ENCODE measurements around the gene DPYSL4. TPM values are rescaled to one million over a fixed set of nuclear protein-coding genes. Genes with fewer than 3 reads are reported as not detected.

Gene DPYSL4
- total RNA-seq, 3 donors from 2014 or later (not counting 1 experiment from before 2014, with no cell fraction given) = 0.40 to 1.3 (median 1.0) TPM

DNA sequence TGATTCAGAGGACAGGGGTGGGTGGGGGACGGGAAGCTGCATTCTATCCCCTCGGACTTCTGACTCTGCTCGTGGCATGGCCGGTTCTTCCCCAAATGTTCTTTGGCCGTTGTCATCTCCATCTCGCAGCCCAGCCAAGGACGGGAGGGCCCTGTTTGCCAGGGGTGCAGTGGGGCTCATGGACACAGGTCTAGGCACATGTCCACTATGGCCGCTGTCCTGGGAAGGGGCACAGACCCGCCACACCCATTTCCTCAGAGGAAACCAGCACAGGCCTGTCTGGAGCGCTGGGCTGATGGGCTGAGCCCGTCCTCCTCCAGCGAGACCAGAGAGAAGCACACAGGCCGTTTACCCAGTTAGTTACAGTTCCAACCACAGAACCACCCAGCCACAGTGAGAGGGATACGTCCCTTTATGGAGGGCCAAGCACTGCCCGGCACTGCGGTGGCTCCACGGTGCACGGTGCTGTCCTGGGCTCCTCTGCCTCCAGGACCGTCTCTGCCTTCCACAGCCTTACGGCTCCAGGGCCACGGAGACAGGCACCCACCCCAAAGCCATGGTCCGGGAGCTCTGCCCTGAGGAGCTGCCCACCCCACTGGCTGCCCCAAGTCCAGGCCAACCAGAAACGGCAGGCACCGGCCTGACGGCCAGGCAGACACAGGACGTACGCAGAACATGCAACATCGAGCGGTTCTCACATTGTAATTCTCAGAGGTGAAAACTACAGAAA, 20.2 kb downstream of the DPYSL4 start:
- Mint-ChIP-seq H3K4me1 (no peaks in the 10 kb centered on the region), H3K4me3 (no peak overlapping the region), H3K27ac (no peak overlapping the region), H3K36me3 (no peaks in the 10 kb centered on the region), H3K27me3 (ENCODE audit: low read depth in 2 of 2) (no peaks in the 10 kb centered on the region), H3K9me3 (no peaks in the 10 kb centered on the region)
- no peaks in the 10 kb centered on the region for H3K36me3 ChIP-seq (ENCODE audit: control insufficient read depth, insufficient read depth, low read length)
- H3K27me3 ChIP-seq (ENCODE audit: control insufficient read depth, insufficient read depth, low read length) = no peaks in the 10 kb centered on the region
- ATAC-seq (no peak), DNase-seq (no peak)
- intact Hi-C loops (cut with micrococcal nuclease) = no loop called here
- TF ChIP-seq, protein P1, sequence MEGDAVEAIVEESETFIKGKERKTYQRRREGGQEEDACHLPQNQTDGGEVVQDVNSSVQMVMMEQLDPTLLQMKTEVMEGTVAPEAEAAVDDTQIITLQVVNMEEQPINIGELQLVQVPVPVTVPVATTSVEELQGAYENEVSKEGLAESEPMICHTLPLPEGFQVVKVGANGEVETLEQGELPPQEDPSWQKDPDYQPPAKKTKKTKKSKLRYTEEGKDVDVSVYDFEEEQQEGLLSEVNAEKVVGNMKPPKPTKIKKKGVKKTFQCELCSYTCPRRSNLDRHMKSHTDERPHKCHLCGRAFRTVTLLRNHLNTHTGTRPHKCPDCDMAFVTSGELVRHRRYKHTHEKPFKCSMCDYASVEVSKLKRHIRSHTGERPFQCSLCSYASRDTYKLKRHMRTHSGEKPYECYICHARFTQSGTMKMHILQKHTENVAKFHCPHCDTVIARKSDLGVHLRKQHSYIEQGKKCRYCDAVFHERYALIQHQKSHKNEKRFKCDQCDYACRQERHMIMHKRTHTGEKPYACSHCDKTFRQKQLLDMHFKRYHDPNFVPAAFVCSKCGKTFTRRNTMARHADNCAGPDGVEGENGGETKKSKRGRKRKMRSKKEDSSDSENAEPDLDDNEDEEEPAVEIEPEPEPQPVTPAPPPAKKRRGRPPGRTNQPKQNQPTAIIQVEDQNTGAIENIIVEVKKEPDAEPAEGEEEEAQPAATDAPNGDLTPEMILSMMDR (IDR thresholded peaks at IDR 0.05) = no peak
- no peak overlapping the region for H3K4me3 ChIP-seq (ENCODE audit: low read length)
- H3K4me1 ChIP-seq (ENCODE audit: control insufficient read depth, insufficient read depth, low read length) = no peaks in the 10 kb centered on the region
- 90% methylated on average over 29 of the region's 29 CpGs for WGBS (ENCODE audit: insufficient coverage)
- H3K9me3 ChIP-seq (ENCODE audit: control insufficient read depth, insufficient read depth, low read length) = no peaks in the 10 kb centered on the region
- no peak overlapping the region for H3K27ac ChIP-seq (ENCODE audit: low read length)

DNA sequence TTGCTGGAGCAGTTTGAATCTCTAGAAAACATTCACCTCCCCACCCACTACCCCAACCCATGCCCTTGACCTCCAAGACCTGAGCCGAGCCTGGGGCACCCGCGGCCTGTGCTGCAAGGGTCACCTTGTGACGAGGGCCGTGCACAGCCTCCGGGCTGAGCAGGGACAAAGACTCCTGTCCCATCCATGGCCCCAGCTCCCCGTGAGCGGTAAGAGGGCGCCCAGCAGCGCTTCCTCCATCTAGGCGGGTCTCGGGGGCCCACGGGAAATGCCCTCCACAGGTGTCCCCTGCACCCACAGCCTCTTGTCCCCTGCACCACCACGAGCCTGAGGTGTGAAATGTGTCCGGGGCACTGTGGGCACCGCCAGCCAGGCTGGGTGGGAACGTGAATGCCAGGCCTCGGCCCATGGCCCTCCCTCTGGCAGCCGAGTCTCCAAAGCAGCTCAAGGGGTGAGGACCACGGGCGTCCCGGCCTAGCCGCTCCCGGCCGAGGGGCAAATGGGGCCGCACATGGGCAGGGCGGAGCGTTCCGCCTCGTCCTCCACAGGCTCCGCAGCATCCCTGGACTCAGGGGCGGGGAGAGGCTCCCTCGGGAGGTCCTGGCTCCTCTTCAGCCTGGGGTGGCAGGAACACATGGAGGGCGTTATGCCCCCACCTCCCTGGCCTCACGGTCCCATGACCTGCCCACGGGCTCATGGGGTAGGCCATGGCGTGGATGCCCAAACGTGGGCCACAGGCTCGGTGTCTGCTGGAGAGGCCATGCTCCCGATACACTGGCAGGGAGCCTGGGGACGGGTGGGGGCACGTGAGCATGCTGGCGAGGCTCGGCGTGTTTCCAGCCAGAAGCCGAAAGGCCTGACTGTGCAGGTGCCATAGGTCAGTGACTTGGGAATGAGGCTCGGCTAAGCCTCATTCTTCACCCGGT, 21.1 kb downstream of the DPYSL4 start:
- H3K27ac Mint-ChIP-seq = no peak overlapping the region
- Histone ChIP-seq H3K27ac (ENCODE audit: low read length) (no peak overlapping the region), H3K4me1 (ENCODE audit: control insufficient read depth, insufficient read depth, low read length) (no peaks in the 10 kb centered on the region), H3K4me3 (ENCODE audit: low read length) (no peak overlapping the region), H3K9me3 (ENCODE audit: control insufficient read depth, insufficient read depth, low read length) (no peaks in the 10 kb centered on the region), H3K27me3 (ENCODE audit: control insufficient read depth, insufficient read depth, low read length) (no peaks in the 10 kb centered on the region), H3K36me3 (ENCODE audit: control insufficient read depth, insufficient read depth, low read length) (no peaks in the 10 kb centered on the region)
- H3K4me1 Mint-ChIP-seq = no peaks in the 10 kb centered on the region
- H3K36me3 Mint-ChIP-seq = no peaks in the 10 kb centered on the region
- ATAC-seq (no peak), DNase-seq (no peak)
- WGBS (ENCODE audit: insufficient coverage) = 89% methylated on average over 48 of the region's 48 CpGs
- TF ChIP-seq, protein P1 (IDR thresholded peaks at IDR 0.05) = no peak
- no peaks in the 10 kb centered on the region for H3K9me3 Mint-ChIP-seq
- no peak overlapping the region for H3K4me3 Mint-ChIP-seq
- intact Hi-C loops (cut with micrococcal nuclease) = no loop called here
- no peaks in the 10 kb centered on the region for H3K27me3 Mint-ChIP-seq (ENCODE audit: low read depth in 2 of 2)

DNA sequence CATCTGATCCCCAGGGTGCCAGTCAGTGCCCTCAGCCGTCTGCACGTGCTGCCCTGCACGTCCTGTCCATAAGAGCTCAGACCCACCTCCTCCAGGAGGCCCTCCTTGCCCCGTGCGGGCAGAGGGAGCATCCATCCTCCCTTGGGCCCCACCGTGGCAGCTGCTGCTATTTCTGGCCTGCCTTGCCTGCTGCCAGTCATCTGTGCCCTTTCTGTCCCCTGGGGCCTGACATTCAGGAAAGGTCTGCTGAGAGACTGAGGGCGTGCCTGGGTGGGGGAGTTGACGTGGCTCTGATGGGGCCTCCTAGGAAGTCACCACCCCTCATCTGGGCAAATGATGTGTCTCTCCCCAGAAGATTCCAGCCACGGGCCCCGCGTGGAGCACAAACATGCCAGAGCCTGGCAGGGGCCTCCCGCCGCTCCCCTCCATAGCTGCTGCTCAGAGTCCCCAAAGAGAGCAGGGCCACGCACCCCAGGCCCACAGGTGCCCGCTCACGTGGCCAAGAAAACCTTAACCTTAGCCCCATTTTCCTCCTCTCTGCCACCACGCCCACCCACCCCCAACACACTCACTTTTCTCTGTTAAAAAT, 21.8 kb downstream of the DPYSL4 start:
- Histone ChIP-seq H3K9me3 (ENCODE audit: control insufficient read depth, insufficient read depth, low read length) (no peaks in the 10 kb centered on the region), H3K27me3 (ENCODE audit: control insufficient read depth, insufficient read depth, low read length) (no peaks in the 10 kb centered on the region), H3K27ac (ENCODE audit: low read length) (no peak overlapping the region), H3K36me3 (ENCODE audit: control insufficient read depth, insufficient read depth, low read length) (no peaks in the 10 kb centered on the region), H3K4me1 (ENCODE audit: control insufficient read depth, insufficient read depth, low read length) (no peaks in the 10 kb centered on the region), H3K4me3 (ENCODE audit: low read length) (no peak overlapping the region)
- Mint-ChIP-seq H3K36me3 (no peaks in the 10 kb centered on the region), H3K27me3 (ENCODE audit: low read depth in 2 of 2) (no peaks in the 10 kb centered on the region), H3K4me3 (no peak overlapping the region), H3K27ac (no peak overlapping the region), H3K4me1 (no peaks in the 10 kb centered on the region), H3K9me3 (no peaks in the 10 kb centered on the region)
- no peak for DNase-seq
- 83% methylated on average over 17 of the region's 17 CpGs for WGBS (ENCODE audit: insufficient coverage)
- TF ChIP-seq, protein P1 (IDR thresholded peaks at IDR 0.05) = no peak
- intact Hi-C loops (cut with micrococcal nuclease) = no loop called here
- no peak for ATAC-seq

Data from natural killer cell (primary cell).